ENCODE data around the gene ATP1A1.

Gene ATP1A1

GRCh38 chr1:116401646-116402176 lies 28.7 kb downstream of the ATP1A1 start:
- no peak overlapping the region for H3K4me3 ChIP-seq (ENCODE audit: low read depth, low read length)
- no peak for TF ChIP-seq CTCF (IDR thresholded peaks at IDR 0.05; ENCODE audit: low read depth, low read length)

- no peak overlapping the region for H3K4me3 ChIP-seq (ENCODE audit: low read depth, low read length)
- no peak for TF ChIP-seq CTCF (IDR thresholded peaks at IDR 0.05; ENCODE audit: low read depth, low read length)
Observed at GRCh38 chr1:116402333-116402732, 29.3 kb downstream of the ATP1A1 start.

GRCh38 chr1:116403496-116404136 lies 30.6 kb downstream of the ATP1A1 start:
- no peak overlapping the region for H3K4me3 ChIP-seq (ENCODE audit: low read depth, low read length)

GRCh38 chr1:116404699-116405098 lies 31.7 kb downstream of the ATP1A1 start:
- TF ChIP-seq CTCF (IDR thresholded peaks at IDR 0.05; ENCODE audit: low read depth, low read length), result no peak
- H3K4me3 ChIP-seq (ENCODE audit: low read depth, low read length), result no peak overlapping the region

More at GRCh38 chr1:116403496-116404136, 30.6 kb downstream of the ATP1A1 start:
- TF ChIP-seq CTCF (IDR thresholded peaks at IDR 0.05; ENCODE audit: low read depth, low read length), result no peak

GRCh38 chr1:116405241-116406135 lies 32.4 kb downstream of the ATP1A1 start:
- no peak overlapping the region for H3K4me3 ChIP-seq (ENCODE audit: low read depth, low read length)
- TF ChIP-seq CTCF (IDR thresholded peaks at IDR 0.05; ENCODE audit: low read depth, low read length), result no peak

GRCh38 chr1:116407033-116407432 lies 34.0 kb downstream of the ATP1A1 start:
- H3K4me3 ChIP-seq (ENCODE audit: low read depth, low read length), result no peak overlapping the region
- no peak for TF ChIP-seq CTCF (IDR thresholded peaks at IDR 0.05; ENCODE audit: low read depth, low read length)

GRCh38 chr1:116408193-116408592 lies 35.1 kb downstream of the ATP1A1 start:
- H3K4me3 ChIP-seq (ENCODE audit: low read depth, low read length), result no peak overlapping the region
- no peak for TF ChIP-seq CTCF (IDR thresholded peaks at IDR 0.05; ENCODE audit: low read depth, low read length)
